ENCODE measurements around the gene ABHD16A.

ABHD16A gene

GRCh38 chr6:31663126-31663960 is 39.8 kb downstream of the ABHD16A start:
- Histone ChIP-seq H3K9ac (ENCODE audit: low read length) (peak overlapping the region; percentile 68), H3K36me3 (ENCODE audit: insufficient read depth, low read length) (peaks cover 36% of the 10 kb centered on the region), H3K4me1 (ENCODE audit: insufficient read depth, low read length) (peaks cover 61% of the 10 kb centered on the region), H3K27me3 (ENCODE audit: control insufficient read depth in 1 of 2, insufficient read depth in 2 of 2, low read length in 2 of 2) (no peaks in the 10 kb centered on the region), H3K27ac (ENCODE audit: low read depth, low read length) (peak overlapping the region; percentile 62), H3K9me3 (ENCODE audit: low read length) (no peaks in the 10 kb centered on the region), H3K4me3 (ENCODE audit: low read depth in 1 of 2, low read length in 2 of 2) (peak overlapping the region; percentile 55 to 96)

- no peak overlapping the region for H3K4me3 ChIP-seq (ENCODE audit: low read depth in 1 of 2, low read length in 2 of 2)
- H3K27me3 ChIP-seq (ENCODE audit: control insufficient read depth in 1 of 2, insufficient read depth in 2 of 2, low read length in 2 of 2), result no peaks in the 10 kb centered on the region
- H3K4me1 ChIP-seq (ENCODE audit: insufficient read depth, low read length), result peaks cover 67% of the 10 kb centered on the region
- H3K36me3 ChIP-seq (ENCODE audit: insufficient read depth, low read length), result peaks cover 29% of the 10 kb centered on the region
- H3K9ac ChIP-seq (ENCODE audit: low read length), result no peak overlapping the region
- no peak overlapping the region for H3K27ac ChIP-seq (ENCODE audit: low read depth, low read length)
- H3K9me3 ChIP-seq (ENCODE audit: low read length), result no peaks in the 10 kb centered on the region
Measured at GRCh38 chr6:31662124-31662723, 40.9 kb downstream of the ABHD16A start.

GRCh38 chr6:31661262-31662123 is 41.6 kb downstream of the ABHD16A start:
- Histone ChIP-seq H3K9ac (ENCODE audit: low read length) (peak overlapping the region; percentile 89), H3K4me1 (ENCODE audit: insufficient read depth, low read length) (peaks cover 64% of the 10 kb centered on the region)

GRCh38 chr6:31660381-31661261 is 42.5 kb downstream of the ABHD16A start, which contains the start of gene C6orf47:
TSS of gene C6orf47 (minus strand) at chr6:31660778. CDS start at chr6:31659947, 831 bp downstream.
- Histone ChIP-seq H3K9ac (ENCODE audit: low read length) (peak within 1 kb of the TSS; percentile 89), H3K27me3 (ENCODE audit: control insufficient read depth in 1 of 2, insufficient read depth in 2 of 2, low read length in 2 of 2) (no peaks in the 10 kb centered on the region), H3K27ac (ENCODE audit: low read depth, low read length) (peak within 1 kb of the TSS; percentile 93), H3K4me1 (ENCODE audit: insufficient read depth, low read length) (peaks cover 62% of the 10 kb centered on the region), H3K9me3 (ENCODE audit: low read length) (no peaks in the 10 kb centered on the region), H3K4me3 (ENCODE audit: low read depth in 1 of 2, low read length in 2 of 2) (peak within 1 kb of the TSS; percentile 80 to 100), H3K36me3 (ENCODE audit: insufficient read depth, low read length) (peaks cover 29% of the 10 kb centered on the region)

More at GRCh38 chr6:31661262-31662123, 41.6 kb downstream of the ABHD16A start:
- H3K9me3 ChIP-seq (ENCODE audit: low read length), result no peaks in the 10 kb centered on the region
- H3K4me3 ChIP-seq (ENCODE audit: low read depth in 1 of 2, low read length in 2 of 2), result peak overlapping the region; percentile 80 to 100
- H3K36me3 ChIP-seq (ENCODE audit: insufficient read depth, low read length), result peaks cover 26% of the 10 kb centered on the region
- no peaks in the 10 kb centered on the region for H3K27me3 ChIP-seq (ENCODE audit: control insufficient read depth in 1 of 2, insufficient read depth in 2 of 2, low read length in 2 of 2)
- peak overlapping the region; percentile 93 for H3K27ac ChIP-seq (ENCODE audit: low read depth, low read length)

- no peaks in the 10 kb centered on the region for H3K9me3 ChIP-seq (ENCODE audit: low read length)
- no peaks in the 10 kb centered on the region for H3K27me3 ChIP-seq (ENCODE audit: control insufficient read depth in 1 of 2, insufficient read depth in 2 of 2, low read length in 2 of 2)
- peak overlapping the region; percentile 89 for H3K9ac ChIP-seq (ENCODE audit: low read length)
- H3K4me1 ChIP-seq (ENCODE audit: insufficient read depth, low read length), result peaks cover 62% of the 10 kb centered on the region
- peaks cover 32% of the 10 kb centered on the region for H3K36me3 ChIP-seq (ENCODE audit: insufficient read depth, low read length)
- peak overlapping the region; percentile 80 to 100 for H3K4me3 ChIP-seq (ENCODE audit: low read depth in 1 of 2, low read length in 2 of 2)
- H3K27ac ChIP-seq (ENCODE audit: low read depth, low read length), result peak overlapping the region; percentile 93
Measured at GRCh38 chr6:31659649-31660380, 43.3 kb downstream of the ABHD16A start.

GRCh38 chr6:31658983-31659648 is 44.0 kb downstream of the ABHD16A start:
- Histone ChIP-seq H3K27me3 (ENCODE audit: control insufficient read depth in 1 of 2, insufficient read depth in 2 of 2, low read length in 2 of 2) (no peaks in the 10 kb centered on the region), H3K36me3 (ENCODE audit: insufficient read depth, low read length) (peaks cover 32% of the 10 kb centered on the region), H3K9me3 (ENCODE audit: low read length) (no peaks in the 10 kb centered on the region), H3K4me3 (ENCODE audit: low read depth in 1 of 2, low read length in 2 of 2) (peak overlapping the region; percentile 80 to 100), H3K27ac (ENCODE audit: low read depth, low read length) (no peak overlapping the region), H3K4me1 (ENCODE audit: insufficient read depth, low read length) (peaks cover 61% of the 10 kb centered on the region), H3K9ac (ENCODE audit: low read length) (peak overlapping the region; percentile 89)

GRCh38 chr6:31658158-31658688 is 44.9 kb downstream of the ABHD16A start:
- no peak overlapping the region for H3K4me3 ChIP-seq (ENCODE audit: low read depth in 1 of 2, low read length in 2 of 2)
- peaks cover 28% of the 10 kb centered on the region for H3K36me3 ChIP-seq (ENCODE audit: insufficient read depth, low read length)
- H3K9ac ChIP-seq (ENCODE audit: low read length), result no peak overlapping the region
- H3K27me3 ChIP-seq (ENCODE audit: control insufficient read depth in 1 of 2, insufficient read depth in 2 of 2, low read length in 2 of 2), result no peaks in the 10 kb centered on the region
- peaks cover 60% of the 10 kb centered on the region for H3K4me1 ChIP-seq (ENCODE audit: insufficient read depth, low read length)
- H3K27ac ChIP-seq (ENCODE audit: low read depth, low read length), result no peak overlapping the region
- H3K9me3 ChIP-seq (ENCODE audit: low read length), result no peaks in the 10 kb centered on the region

- peaks cover 25% of the 10 kb centered on the region for H3K36me3 ChIP-seq (ENCODE audit: insufficient read depth, low read length)
- no peak overlapping the region for H3K4me3 ChIP-seq (ENCODE audit: low read depth in 1 of 2, low read length in 2 of 2)
- no peak overlapping the region for H3K27ac ChIP-seq (ENCODE audit: low read depth, low read length)
- H3K27me3 ChIP-seq (ENCODE audit: control insufficient read depth in 1 of 2, insufficient read depth in 2 of 2, low read length in 2 of 2), result no peaks in the 10 kb centered on the region
- no peaks in the 10 kb centered on the region for H3K9me3 ChIP-seq (ENCODE audit: low read length)
- peaks cover 55% of the 10 kb centered on the region for H3K4me1 ChIP-seq (ENCODE audit: insufficient read depth, low read length)
- no peak overlapping the region for H3K9ac ChIP-seq (ENCODE audit: low read length)
Measured at GRCh38 chr6:31657406-31658157, 45.5 kb downstream of the ABHD16A start.

Data from muscle layer of colon (tissue), 2 donors.